Mesothelial cell of epicardium (in vitro differentiated cells): ENCODE data around the gene RAPGEF1. TPM values are rescaled to one million over a fixed set of nuclear protein-coding genes. Genes with fewer than 3 reads are reported as not detected.

Experiments used
- DNase-seq, 2 experiments: peaks; one replicate each; pipeline ENCODE4 v3.0.0; 2021; ENCODE audit warnings: low spot score in 2 of 2; ENCODE audit not compliant: unreplicated experiment in 2 of 2
- H3K27ac Mint-ChIP-seq: 2 replicates; pipeline ENCODE4 v1.8.0; 2021; ENCODE audit warnings: mixed read lengths
- H3K27me3 Mint-ChIP-seq: 2 replicates; pipeline ENCODE4 v1.8.0; 2021; ENCODE audit warnings: low read depth, mixed read lengths
- H3K36me3 Mint-ChIP-seq: 2 replicates; pipeline ENCODE4 v1.8.0; 2021; ENCODE audit warnings: mixed read lengths
- H3K4me1 Mint-ChIP-seq: 2 replicates; pipeline ENCODE4 v1.8.0; 2021; ENCODE audit warnings: mixed read lengths
- H3K4me3 Mint-ChIP-seq: 2 replicates; pipeline ENCODE4 v1.8.0; 2021; ENCODE audit warnings: mild to moderate bottlenecking, moderate library complexity, mixed read lengths
- H3K9me3 Mint-ChIP-seq: 2 replicates; pipeline ENCODE4 v1.8.0; 2021; ENCODE audit warnings: mixed read lengths
- total RNA-seq: library from RNA; stranded (reverse); gene quantifications from 3 replicates; pipeline ENCODE4 v1.2.1, GENCODE V29; 2021
- TF ChIP-seq, protein P1 (sequence below): fragments of 200-600 bp; sonication (generic); IDR thresholded peaks from one replicate; pipeline ENCODE4 v1.5.0; 2021; ENCODE audit warnings: antibody characterized with exemption; ENCODE audit not compliant: unreplicated experiment

The RAPGEF1 gene
- total RNA-seq, 1 donor from 2014 or later: 50.4 TPM

DNA sequence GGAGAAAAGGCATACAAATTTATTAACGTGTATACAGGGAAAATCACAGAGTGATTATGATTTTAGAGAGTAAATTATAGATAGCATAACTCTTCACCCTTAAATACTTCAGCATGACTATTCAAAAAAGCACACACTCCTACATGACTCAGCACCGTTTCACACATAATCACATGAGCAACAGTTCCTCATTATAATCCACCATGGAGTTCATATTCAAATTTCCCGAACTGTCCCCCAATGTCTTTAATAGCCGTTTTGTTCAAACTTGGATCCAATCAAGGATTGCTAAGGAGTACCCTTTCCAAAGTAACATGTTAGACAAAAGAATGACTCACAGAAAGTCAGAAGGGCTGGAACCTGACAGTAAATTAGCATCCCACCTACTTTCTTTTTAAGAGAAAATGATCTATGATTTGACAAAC is 32.1 kb downstream of the RAPGEF1 start:
- DNase-seq: no peak
- no peaks in the 10 kb centered on the region for H3K9me3 Mint-ChIP-seq
- H3K4me1 Mint-ChIP-seq: peaks cover 30% of the 10 kb centered on the region

DNA sequence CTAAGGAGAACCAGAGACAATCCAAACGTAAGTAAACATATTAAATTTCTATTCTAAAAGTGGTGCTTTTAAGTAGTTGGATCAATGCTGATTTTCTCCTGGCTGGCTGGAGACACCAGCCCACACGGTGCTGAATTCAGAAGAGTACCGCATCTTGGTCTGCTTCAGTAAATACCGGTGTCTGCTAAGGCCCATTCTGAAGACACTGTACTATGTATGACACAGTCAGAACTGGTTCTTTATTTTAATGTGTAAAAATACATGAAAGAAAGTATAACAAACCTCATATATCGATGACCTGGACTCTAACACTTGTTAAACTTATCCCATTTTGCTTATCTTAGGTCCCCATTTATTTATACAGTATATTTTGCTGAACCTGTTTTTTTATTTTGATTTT is 32.8 kb downstream of the RAPGEF1 start:
- TF ChIP-seq, protein P1, sequence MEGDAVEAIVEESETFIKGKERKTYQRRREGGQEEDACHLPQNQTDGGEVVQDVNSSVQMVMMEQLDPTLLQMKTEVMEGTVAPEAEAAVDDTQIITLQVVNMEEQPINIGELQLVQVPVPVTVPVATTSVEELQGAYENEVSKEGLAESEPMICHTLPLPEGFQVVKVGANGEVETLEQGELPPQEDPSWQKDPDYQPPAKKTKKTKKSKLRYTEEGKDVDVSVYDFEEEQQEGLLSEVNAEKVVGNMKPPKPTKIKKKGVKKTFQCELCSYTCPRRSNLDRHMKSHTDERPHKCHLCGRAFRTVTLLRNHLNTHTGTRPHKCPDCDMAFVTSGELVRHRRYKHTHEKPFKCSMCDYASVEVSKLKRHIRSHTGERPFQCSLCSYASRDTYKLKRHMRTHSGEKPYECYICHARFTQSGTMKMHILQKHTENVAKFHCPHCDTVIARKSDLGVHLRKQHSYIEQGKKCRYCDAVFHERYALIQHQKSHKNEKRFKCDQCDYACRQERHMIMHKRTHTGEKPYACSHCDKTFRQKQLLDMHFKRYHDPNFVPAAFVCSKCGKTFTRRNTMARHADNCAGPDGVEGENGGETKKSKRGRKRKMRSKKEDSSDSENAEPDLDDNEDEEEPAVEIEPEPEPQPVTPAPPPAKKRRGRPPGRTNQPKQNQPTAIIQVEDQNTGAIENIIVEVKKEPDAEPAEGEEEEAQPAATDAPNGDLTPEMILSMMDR: no peak
- no peak overlapping the region for H3K4me3 Mint-ChIP-seq

More for the DNA sequence above, 32.1 kb downstream of the RAPGEF1 start:
- Mint-ChIP-seq H3K4me3 (no peak overlapping the region), H3K27me3 (no peaks in the 10 kb centered on the region), H3K36me3 (no peaks in the 10 kb centered on the region), H3K27ac (no peak overlapping the region)
- TF ChIP-seq, protein P1: no peak

DNA sequence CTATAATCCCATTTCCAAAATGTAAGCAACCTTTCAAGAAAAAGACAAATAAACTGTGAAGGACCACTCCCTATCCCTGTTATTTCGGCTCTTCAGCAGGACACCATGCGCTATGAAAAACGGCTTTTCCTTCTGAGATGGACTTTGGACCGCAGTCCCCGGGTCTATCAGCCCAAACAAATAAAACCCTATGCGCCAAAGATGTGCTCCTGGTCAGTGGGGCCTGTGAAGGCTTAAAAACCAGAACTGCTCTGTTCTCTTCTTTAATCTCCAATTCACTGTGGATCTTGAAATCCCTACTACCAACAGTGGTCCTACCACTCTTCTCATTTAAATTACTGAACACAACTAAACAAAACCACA is 33.3 kb downstream of the RAPGEF1 start:
- no peak overlapping the region for H3K27ac Mint-ChIP-seq
- TF ChIP-seq, protein P1: no peak
- no peak overlapping the region for H3K4me3 Mint-ChIP-seq
- no peaks in the 10 kb centered on the region for H3K36me3 Mint-ChIP-seq
- no peaks in the 10 kb centered on the region for H3K9me3 Mint-ChIP-seq
- no peak for DNase-seq
- H3K4me1 Mint-ChIP-seq: peaks cover 27% of the 10 kb centered on the region
- no peaks in the 10 kb centered on the region for H3K27me3 Mint-ChIP-seq

More for the DNA sequence above, 32.8 kb downstream of the RAPGEF1 start:
- H3K9me3 Mint-ChIP-seq: no peaks in the 10 kb centered on the region
- no peak for DNase-seq
- H3K36me3 Mint-ChIP-seq: no peaks in the 10 kb centered on the region
- H3K27me3 Mint-ChIP-seq: no peaks in the 10 kb centered on the region
- H3K27ac Mint-ChIP-seq: no peak overlapping the region
- H3K4me1 Mint-ChIP-seq: peaks cover 27% of the 10 kb centered on the region

DNA sequence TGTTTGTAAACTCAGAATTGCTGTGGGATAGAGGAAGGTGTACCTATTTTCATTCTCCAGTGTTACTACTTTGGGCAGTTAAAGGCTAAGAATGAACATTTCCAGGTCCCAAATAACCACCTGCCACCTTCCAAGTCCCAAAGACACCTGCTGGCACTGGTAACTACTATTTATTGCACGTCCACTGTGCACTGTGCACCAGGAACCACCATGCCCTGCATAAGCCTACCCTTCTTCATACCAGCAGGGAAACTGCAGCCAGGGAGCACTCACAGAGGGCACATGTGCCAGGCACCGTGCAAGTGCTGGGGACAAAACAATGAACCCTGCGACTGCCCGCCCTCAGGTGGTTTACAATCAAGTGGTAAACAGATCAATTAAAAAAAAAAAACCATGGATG is 34.9 kb downstream of the RAPGEF1 start:
- DNase-seq: no peak
- TF ChIP-seq, protein P1: no peak
- Mint-ChIP-seq H3K36me3 (no peaks in the 10 kb centered on the region), H3K27ac (no peak overlapping the region), H3K27me3 (no peaks in the 10 kb centered on the region), H3K4me1 (peaks cover 24% of the 10 kb centered on the region), H3K4me3 (no peak overlapping the region), H3K9me3 (no peaks in the 10 kb centered on the region)

DNA sequence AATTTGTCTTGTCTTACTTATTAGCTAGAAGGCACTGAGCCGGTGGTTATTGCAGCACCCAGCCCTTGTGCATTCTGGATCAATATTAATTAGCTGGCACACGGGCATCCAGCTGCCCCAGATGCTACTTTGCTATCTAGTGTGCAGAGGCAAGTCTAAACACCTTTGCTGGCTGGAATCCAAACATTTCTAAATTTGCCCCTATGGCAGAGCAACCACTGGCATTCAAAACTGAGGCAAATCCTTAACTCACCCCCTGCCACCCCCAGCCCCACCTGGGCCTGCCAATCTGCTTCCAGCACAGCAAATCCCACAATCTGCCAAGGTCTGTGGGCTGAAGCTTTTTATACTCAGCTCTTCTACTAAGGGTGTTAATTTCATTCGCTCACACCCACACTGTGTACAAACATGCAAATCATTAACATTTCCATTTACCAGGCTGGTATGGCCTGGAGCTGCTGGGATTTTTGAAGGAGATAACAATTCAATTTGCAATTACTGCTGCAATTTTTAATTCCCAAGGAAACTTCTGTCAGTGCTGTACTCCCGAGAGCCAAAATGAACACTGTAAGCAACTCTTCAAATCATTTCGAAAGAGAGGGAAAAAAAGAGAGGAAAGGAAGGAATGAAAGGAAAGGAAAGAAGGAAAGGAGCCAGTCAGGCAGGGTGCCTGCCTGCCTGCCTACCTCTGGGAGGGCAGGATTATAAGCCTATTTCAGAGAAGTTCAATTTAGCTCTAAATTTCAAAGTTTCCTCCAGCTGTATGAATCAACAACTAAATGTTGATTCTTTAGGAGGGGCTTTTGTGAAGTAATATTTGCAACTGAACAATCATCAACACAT is 35.5 kb downstream of the RAPGEF1 start:
- Mint-ChIP-seq H3K4me3 (no peak overlapping the region), H3K27me3 (no peaks in the 10 kb centered on the region), H3K36me3 (no peaks in the 10 kb centered on the region), H3K27ac (no peak overlapping the region), H3K9me3 (no peaks in the 10 kb centered on the region), H3K4me1 (peaks cover 17% of the 10 kb centered on the region)
- TF ChIP-seq, protein P1: no peak
- no peak for DNase-seq
